KBM-7 (cell line): ENCODE results near the gene CPXM2.

ENCODE experiments used
- DNase-seq: peaks from one replicate; pipeline ENCODE4 v3.0.0-alpha.2; 2015
- in situ Hi-C: fragments of 300-500 bp; cut with MboI; formaldehyde crosslinking; loops from 2 replicates; pipeline ENCODE4 v1.14.3; 2020; ENCODE audit warnings: low sequenced_read_pairs, low pct_unique_long_range_greater_than_20kb, mixed read lengths

The CPXM2 gene

GRCh38 chr10:123906884-123907652, 15.5 kb upstream of the CPXM2 start:
- in situ Hi-C loops, result no loop called here
- no peak for DNase-seq

DNA sequence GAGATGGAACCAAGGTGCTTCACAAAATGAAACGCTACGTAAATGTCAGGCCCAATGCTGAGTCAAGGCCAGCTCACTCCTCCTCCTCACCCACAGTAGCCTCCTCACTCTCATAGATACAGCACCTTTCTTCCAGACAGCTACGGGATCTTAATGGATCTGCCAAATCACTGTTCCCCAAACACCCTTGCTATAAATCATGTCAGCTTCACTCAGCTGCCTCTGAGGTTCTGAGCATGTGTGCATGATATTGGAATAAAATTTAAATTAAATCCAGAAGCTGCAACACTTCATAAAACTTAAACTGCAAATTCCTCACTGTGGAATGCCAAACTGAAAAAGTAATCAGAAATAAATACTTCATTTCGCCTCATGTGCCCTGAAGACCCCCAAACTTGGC, 14.7 kb upstream of the CPXM2 start:
- in situ Hi-C loops, result no loop called here
- DNase-seq, result no peak

GRCh38 chr10:123904834-123905409, 13.3 kb upstream of the CPXM2 start:
- in situ Hi-C loops, result no loop called here
- no peak for DNase-seq

DNA sequence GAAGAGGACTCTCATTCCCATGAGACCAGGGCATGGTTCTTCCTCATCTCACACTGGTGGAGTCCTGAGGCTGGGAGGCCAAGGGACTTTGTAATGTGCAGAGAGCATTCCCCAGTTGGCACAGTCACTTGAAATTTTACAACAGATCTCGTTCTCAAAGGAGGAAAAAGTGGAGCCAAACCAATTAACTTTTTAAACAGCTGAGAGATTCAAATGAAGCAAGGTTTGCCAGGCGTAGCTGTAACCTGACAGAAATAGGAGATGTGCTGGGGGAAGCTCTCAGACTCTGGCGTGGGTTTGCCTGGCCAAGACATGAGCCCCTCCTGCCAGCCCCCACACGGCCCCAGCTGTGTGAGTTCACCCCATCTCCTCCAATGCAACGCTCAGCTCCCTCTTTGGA, 12.0 kb upstream of the CPXM2 start:
- in situ Hi-C loops, result no loop called here

GRCh38 chr10:123901621-123902020, 10.0 kb upstream of the CPXM2 start:
- DNase-seq, result no peak

More for the DNA sequence above, 12.0 kb upstream of the CPXM2 start:
- no peak for DNase-seq

GRCh38 chr10:123897146-123897545, 5.5 kb upstream of the CPXM2 start:
- DNase-seq, result no peak
- in situ Hi-C loops, result no loop called here

More at GRCh38 chr10:123901621-123902020, 10.0 kb upstream of the CPXM2 start:
- in situ Hi-C loops, result no loop called here

- in situ Hi-C loops, result no loop called here
- no peak for DNase-seq
Measured at GRCh38 chr10:123896246-123896927, 4.8 kb upstream of the CPXM2 start.

- in situ Hi-C loops, result no loop called here
- no peak for DNase-seq
Measured at GRCh38 chr10:123893651-123894050, 2.0 kb upstream of the CPXM2 start.

DNA sequence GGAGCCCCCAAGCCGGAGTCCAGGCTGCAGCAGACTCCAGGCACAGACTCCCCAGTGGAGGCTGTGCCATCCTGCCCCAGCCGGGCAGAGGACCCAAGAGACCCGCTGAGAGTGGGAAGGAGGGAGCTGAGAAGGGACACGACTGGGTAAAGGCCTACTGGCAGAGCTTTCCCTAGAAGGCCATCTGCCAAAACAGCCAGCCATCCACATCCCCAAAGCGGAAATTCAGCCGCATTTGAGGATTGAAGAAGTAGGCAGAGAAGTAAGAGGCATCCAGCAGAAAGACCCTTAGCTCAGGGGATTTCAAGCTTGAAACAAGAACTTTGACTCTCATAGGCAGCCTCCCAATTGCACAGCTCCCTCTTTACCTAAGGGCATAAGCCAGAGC, 857 bp downstream of the CPXM2 start:
- in situ Hi-C loops, result no loop called here
- no peak for DNase-seq

DNA sequence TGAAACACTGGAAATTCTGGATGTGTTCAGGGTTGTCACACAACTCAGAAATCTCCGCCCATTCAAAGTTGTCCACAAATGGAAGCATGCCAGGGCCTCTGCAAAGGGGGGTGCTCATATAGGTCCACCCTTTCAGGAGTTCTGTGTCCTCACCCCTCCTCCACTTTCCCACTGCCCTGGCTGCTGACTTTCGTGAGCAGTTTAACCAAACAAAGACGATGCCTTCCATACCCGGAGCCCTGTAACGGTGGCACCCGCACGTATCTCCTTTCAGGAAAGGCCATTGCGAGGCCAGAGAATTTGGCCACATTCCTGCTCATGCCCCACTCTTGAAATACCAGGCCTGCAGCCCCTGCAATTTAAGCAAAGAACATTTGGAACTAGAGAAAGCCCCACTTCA, 1.4 kb downstream of the CPXM2 start:
- no peak for DNase-seq
- in situ Hi-C loops, result no loop called here

DNA sequence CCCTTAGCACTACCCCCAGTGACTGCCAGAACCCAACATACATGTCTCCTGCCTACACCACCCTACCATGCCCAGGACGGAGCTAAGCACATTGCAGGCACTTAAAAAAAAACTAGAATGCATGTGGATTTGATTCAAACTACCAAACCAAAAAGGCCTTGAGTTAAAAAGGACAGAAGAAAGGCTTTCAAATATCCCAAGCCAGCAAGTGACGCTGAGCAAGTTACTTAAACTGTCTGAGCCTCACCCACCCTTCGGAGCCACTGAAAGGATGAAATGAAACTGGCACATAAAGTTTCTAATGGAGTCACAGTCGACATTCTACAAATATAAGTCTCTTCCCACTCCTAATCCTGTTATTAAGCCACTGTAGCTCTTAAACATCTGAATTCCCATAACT, 1.8 kb downstream of the CPXM2 start:
- DNase-seq, result no peak
- in situ Hi-C loops, result no loop called here

GRCh38 chr10:123888751-123889150, 2.9 kb downstream of the CPXM2 start:
- in situ Hi-C loops, result no loop called here
- DNase-seq, result no peak

GRCh38 chr10:123888256-123888655, 3.4 kb downstream of the CPXM2 start:
- in situ Hi-C loops, result no loop called here
- no peak for DNase-seq

DNA sequence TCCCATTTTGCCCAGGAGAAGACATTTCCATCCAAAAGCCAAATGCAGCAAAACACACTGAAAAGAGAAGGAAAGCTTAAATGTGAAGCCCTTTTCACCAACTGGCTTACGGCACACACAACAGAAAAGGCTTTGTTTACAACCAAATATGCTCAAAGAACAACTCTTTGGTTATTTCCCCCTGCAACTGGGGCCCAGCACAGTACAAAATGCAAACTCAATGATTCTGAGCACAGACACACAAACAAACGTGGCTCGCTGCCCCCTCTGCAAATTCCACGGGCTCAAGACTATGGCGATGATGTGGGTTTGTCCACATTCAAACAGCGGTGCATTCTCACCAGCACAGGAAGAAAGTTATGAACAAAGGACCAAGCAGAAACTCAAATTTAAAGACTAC, 5.3 kb downstream of the CPXM2 start:
- DNase-seq, result no peak
- in situ Hi-C loops, result no loop called here

GRCh38 chr10:123885406-123886170, 6.0 kb downstream of the CPXM2 start:
- DNase-seq, result no peak
- in situ Hi-C loops, result no loop called here

DNA sequence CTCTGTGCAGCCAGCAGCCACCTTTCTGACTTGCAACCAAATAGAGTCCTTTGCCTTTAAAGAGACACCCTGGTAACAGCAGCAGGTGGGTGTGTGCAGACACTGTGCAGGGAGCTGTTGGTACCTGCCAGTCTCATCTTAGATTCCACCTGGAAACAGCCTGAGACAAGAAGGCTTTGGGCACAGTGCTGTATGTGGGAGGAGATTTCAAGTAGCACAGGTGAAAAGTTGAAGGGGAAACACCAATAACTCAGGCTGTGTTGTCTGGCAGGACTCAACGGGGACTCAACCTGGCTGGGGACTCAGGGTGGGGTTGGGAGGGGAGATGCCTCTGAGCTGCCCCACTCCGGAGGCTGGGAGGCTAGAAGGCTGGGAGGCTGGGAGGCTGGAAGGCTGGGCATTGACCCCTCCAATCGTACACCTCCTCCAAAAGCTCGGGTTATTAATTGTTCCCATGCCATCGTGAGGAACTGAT, 6.7 kb downstream of the CPXM2 start:
- DNase-seq, result no peak

GRCh38 chr10:123884351-123884906, 7.2 kb downstream of the CPXM2 start:
- in situ Hi-C loops, result no loop called here
- no peak for DNase-seq

More for the DNA sequence above, 6.7 kb downstream of the CPXM2 start:
- in situ Hi-C loops, result no loop called here

- in situ Hi-C loops, result no loop called here
- no peak for DNase-seq
Measured at GRCh38 chr10:123883673-123884320, 7.8 kb downstream of the CPXM2 start.
